Endothelial cell of umbilical vein (primary cell): ENCODE results near the gene THY1. TPM values are rescaled to one million over a fixed set of nuclear protein-coding genes. Genes with fewer than 3 reads are reported as not detected.

Source experiments
- BruUV-seq: library from RNA; stranded (reverse); fragments of 400-500 nt; replicated peaks from 2 replicates; lab custom pipeline; 2021; lab: Mats Ljungman, UMichigan
- CTCF ChIA-PET: fragments of 300-600, 350-600 bp; sonication (Branson Sonifier 250); formaldehyde crosslinking; loops from one replicate; lab custom pipeline; 2021; ENCODE audit warnings: antibody characterized with exemption, inconsistent platforms; lab: Charles Lee
- POLR2A ChIA-PET: fragments of 300-600, 350-600 bp; sonication (Branson Sonifier 250); formaldehyde crosslinking; loops from one replicate; lab custom pipeline; 2021; ENCODE audit warnings: antibody characterized with exemption, inconsistent platforms; lab: Charles Lee
- DNase-seq: peaks from one replicate; pipeline ENCODE4 v3.0.0-alpha.2; 2011; ENCODE audit warnings: low read depth, low spot score
- FAIRE-seq: peaks from 2 replicates; lab custom pipeline; 2011; peaks lifted over from hg19 to GRCh38; lab: Jason Lieb, UNC
- H2AFZ ChIP-seq: 2 replicates; pipeline ENCODE4 v1.6.0; 2012; ENCODE audit warnings: low read depth, low read length, control low read depth, inconsistent platforms
- H3K27ac ChIP-seq: 2 replicates; pipeline ENCODE4 v1.5.1; 2011; ENCODE audit warnings: low read depth, mild to moderate bottlenecking, control low read depth, low read length, moderate library complexity; ENCODE audit not compliant: insufficient read depth
- H3K27me3 ChIP-seq, 2 experiments: 2 replicates each; pipeline versions ENCODE4 v1.6.0 to v1.6.1; 2011; ENCODE audit warnings: low read length in 2 of 2, mixed read lengths in 1 of 2; ENCODE audit not compliant: control insufficient read depth in 2 of 2, insufficient read depth in 2 of 2
- H3K36me3 ChIP-seq, 2 experiments: 2 replicates in 1 of 2; 3 replicates in 1 of 2; pipeline ENCODE4 v1.5.1; 2011; ENCODE audit warnings: low read length in 2 of 2, mild to moderate bottlenecking in 1 of 2, moderate library complexity in 1 of 2; ENCODE audit not compliant: control insufficient read depth in 2 of 2, insufficient read depth in 2 of 2; ENCODE audit errors: extremely low read depth in 1 of 2
- H3K4me1 ChIP-seq: 3 replicates; pipeline ENCODE4 v1.5.1; 2011; ENCODE audit warnings: mild to moderate bottlenecking, low read length; ENCODE audit not compliant: control insufficient read depth, insufficient read depth; ENCODE audit errors: extremely low read depth
- H3K4me2 ChIP-seq: 2 replicates; pipeline ENCODE4 v1.6.1; 2011; ENCODE audit warnings: low read length, control low read depth, mixed read lengths; ENCODE audit not compliant: insufficient read depth
- H3K4me3 ChIP-seq, 3 experiments: fragments of 200-600 bp in 1 of 3; sonication (generic), shearing (Covaris generic) in 1 of 3; replicated peaks in 1 of 3; 2 replicates each; pipeline ENCODE4 v1.5.1; 2011 to 2016; ENCODE audit warnings: control low read depth in 3 of 3, low read length in 3 of 3, mild to moderate bottlenecking in 2 of 3, inconsistent platforms in 1 of 3, low read depth in 1 of 3, moderate library complexity in 1 of 3; ENCODE audit not compliant: insufficient read depth in 1 of 3
- H3K79me2 ChIP-seq: 2 replicates; pipeline ENCODE4 v1.6.0; 2012; ENCODE audit warnings: low read length, inconsistent platforms; ENCODE audit not compliant: control insufficient read depth, insufficient read depth
- H3K9ac ChIP-seq: replicated peaks from 2 replicates; pipeline ENCODE3; 2011; ENCODE audit warnings: low read length, control low read depth; ENCODE audit not compliant: insufficient read depth; ENCODE audit errors: extremely low read depth
- H3K9me1 ChIP-seq: replicated peaks from 3 replicates; pipeline ENCODE4 v1.6.0; 2011; ENCODE audit warnings: mild to moderate bottlenecking, low read length; ENCODE audit not compliant: control insufficient read depth, insufficient read depth; ENCODE audit errors: extremely low read depth
- H3K9me3 ChIP-seq: replicated peaks from 2 replicates; pipeline ENCODE4 v1.5.1; 2012; ENCODE audit warnings: low read length, inconsistent platforms; ENCODE audit not compliant: control insufficient read depth, insufficient read depth
- H4K20me1 ChIP-seq: replicated peaks from 2 replicates; pipeline ENCODE3; 2011; ENCODE audit warnings: mild to moderate bottlenecking, low read length; ENCODE audit not compliant: control insufficient read depth, insufficient read depth; ENCODE audit errors: extremely low read depth
- EZH2 ChIP-seq: IDR thresholded peaks from 2 replicates; pipeline ENCODE4 v1.6.1; 2012; ENCODE audit warnings: borderline replicate concordance, low read depth, mild to moderate bottlenecking, moderate library complexity, low read length, inconsistent platforms; ENCODE audit not compliant: severe bottlenecking
- FOS ChIP-seq: IDR thresholded peaks from 2 replicates; pipeline ENCODE4 v1.6.1; 2011; ENCODE audit warnings: mild to moderate bottlenecking, low read length, moderate library complexity, borderline replicate concordance; ENCODE audit not compliant: insufficient read depth
- GATA2 ChIP-seq: IDR thresholded peaks from 2 replicates; pipeline ENCODE4 v1.7.0; 2011; ENCODE audit warnings: low read depth, mild to moderate bottlenecking, moderate library complexity, mixed read lengths, low read length; ENCODE audit not compliant: insufficient read length, insufficient read depth
- JUN ChIP-seq: IDR thresholded peaks from 2 replicates; pipeline ENCODE4 v1.6.1; 2011; ENCODE audit warnings: borderline replicate concordance, low read depth; ENCODE audit not compliant: insufficient read length, insufficient read depth
- MYC ChIP-seq: IDR thresholded peaks from one replicate; pipeline ENCODE4 v1.6.1; 2011; ENCODE audit warnings: mild to moderate bottlenecking, low read depth, low read length
- POLR2A ChIP-seq: IDR thresholded peaks from 2 replicates; pipeline ENCODE4 v1.6.1; 2012; ENCODE audit warnings: low read depth, mild to moderate bottlenecking, control low read depth, low read length
- POLR2AphosphoS5 ChIP-seq: IDR thresholded peaks from 2 replicates; pipeline ENCODE4 v1.6.1; 2012; ENCODE audit warnings: low read depth, mild to moderate bottlenecking, control low read depth, low read length, moderate library complexity; ENCODE audit not compliant: insufficient read depth
- dilution Hi-C: fragments of 300-500 bp; cut with MboI; formaldehyde crosslinking; loops from one replicate; pipeline ENCODE4 v1.15.0; 2019; ENCODE audit warnings: low sequenced_read_pairs; ENCODE audit not compliant: extremely low pct_ligation_motif_present
- intact Hi-C: fragments of 100-400 bp; cut with micrococcal nuclease; formaldehyde crosslinking; loops from one replicate; pipeline ENCODE4 v1.10.0; 2022
- polyA plus RNA-seq, 4 experiments: library from polyadenylated mRNA; depleted of rRNA in 3 of 4; stranded (reverse) in 3 of 4; unstranded in 1 of 4; fragments of >200 nt; gene quantifications; 2 replicates each; pipeline versions ENCODE4 v1.2.1 to v1.2.3, GENCODE V29; 2011 to 2012; ENCODE audit warnings: missing spikeins in 1 of 4
- total RNA-seq: library from RNA; stranded (reverse); gene quantifications from 2 replicates; pipeline ENCODE4 v1.2.3, GENCODE V29; 2021
- TF ChIP-seq, protein P1 (sequence below): IDR thresholded peaks from 2 replicates; pipeline ENCODE4 v1.6.1; 2011; ENCODE audit not compliant: insufficient read depth, insufficient read length
- TF ChIP-seq, protein P2 (sequence below), 2 donors: IDR thresholded peaks; 1 replicate in 1 of 2; 2 replicates in 1 of 2; pipeline ENCODE4 v1.5.1; 2011; ENCODE audit warnings: low read length in 2 of 2, mild to moderate bottlenecking in 2 of 2, moderate library complexity in 2 of 2, control low read depth in 1 of 2, inconsistent platforms in 1 of 2, low read depth in 1 of 2; ENCODE audit not compliant: insufficient read depth in 1 of 2; ENCODE audit errors: extremely low read depth in 1 of 2

Gene THY1
- total and polyA plus RNA-seq, 2 donors (not counting 3 experiments of a cell fraction or from before 2014, with no cell fraction given): 0.75 to 1.4 TPM

DNA sequence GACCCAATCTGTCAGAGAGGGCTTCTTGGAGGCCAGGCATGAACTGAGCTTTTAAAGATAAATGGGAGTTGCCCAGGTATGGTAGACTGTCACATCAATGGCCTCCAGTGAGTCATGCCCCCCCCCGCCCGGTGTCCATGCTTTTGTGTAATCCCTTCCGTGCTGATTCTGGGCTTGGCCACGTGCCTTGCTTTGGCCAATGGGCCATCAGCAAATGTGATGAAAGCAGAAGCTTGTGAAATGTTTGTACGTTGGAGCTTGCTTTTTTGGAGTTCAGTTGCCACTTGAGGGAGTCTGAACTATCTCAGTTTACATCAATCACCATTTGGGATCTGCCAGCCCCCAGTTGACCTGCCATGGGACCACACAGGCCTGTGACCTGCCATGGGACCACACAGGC lies 4.3 kb upstream of the THY1 start:
- no peak for DNase-seq
- intact Hi-C loops: no loop called here

More for the DNA sequence above, 4.3 kb upstream of the THY1 start:
- Histone ChIP-seq H3K27ac (no peak overlapping the region), H3K4me3 (no peak overlapping the region), H3K27me3 (peaks cover 14 to 23% of the 10 kb centered on the region in 2 experiments), H3K9me3 (no peaks in the 10 kb centered on the region), H4K20me1 (no peaks in the 10 kb centered on the region), H3K4me1 (no peaks in the 10 kb centered on the region), H3K79me2 (no peaks in the 10 kb centered on the region), H2AFZ (no peak overlapping the region), H3K4me2 (no peak overlapping the region), H3K9ac (no peak overlapping the region), H3K9me1 (no peaks in the 10 kb centered on the region), H3K36me3 (no peaks in the 10 kb centered on the region)
- no TSS peak for BruUV-seq
- no peak for FAIRE-seq
- dilution Hi-C loops: no loop called here
- ChIA-PET POLR2A (no interaction called here), CTCF (no interaction called here)
- no peak for TF ChIP-seq FOS
- TF ChIP-seq EZH2: no peak
- no peak for TF ChIP-seq POLR2A
- no peak for TF ChIP-seq MYC
- TF ChIP-seq, protein P1, sequence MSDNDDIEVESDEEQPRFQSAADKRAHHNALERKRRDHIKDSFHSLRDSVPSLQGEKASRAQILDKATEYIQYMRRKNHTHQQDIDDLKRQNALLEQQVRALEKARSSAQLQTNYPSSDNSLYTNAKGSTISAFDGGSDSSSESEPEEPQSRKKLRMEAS: no peak
- TF ChIP-seq POLR2AphosphoS5: no peak
- TF ChIP-seq JUN: no peak
- no peak for TF ChIP-seq GATA2
- TF ChIP-seq, protein P2, sequence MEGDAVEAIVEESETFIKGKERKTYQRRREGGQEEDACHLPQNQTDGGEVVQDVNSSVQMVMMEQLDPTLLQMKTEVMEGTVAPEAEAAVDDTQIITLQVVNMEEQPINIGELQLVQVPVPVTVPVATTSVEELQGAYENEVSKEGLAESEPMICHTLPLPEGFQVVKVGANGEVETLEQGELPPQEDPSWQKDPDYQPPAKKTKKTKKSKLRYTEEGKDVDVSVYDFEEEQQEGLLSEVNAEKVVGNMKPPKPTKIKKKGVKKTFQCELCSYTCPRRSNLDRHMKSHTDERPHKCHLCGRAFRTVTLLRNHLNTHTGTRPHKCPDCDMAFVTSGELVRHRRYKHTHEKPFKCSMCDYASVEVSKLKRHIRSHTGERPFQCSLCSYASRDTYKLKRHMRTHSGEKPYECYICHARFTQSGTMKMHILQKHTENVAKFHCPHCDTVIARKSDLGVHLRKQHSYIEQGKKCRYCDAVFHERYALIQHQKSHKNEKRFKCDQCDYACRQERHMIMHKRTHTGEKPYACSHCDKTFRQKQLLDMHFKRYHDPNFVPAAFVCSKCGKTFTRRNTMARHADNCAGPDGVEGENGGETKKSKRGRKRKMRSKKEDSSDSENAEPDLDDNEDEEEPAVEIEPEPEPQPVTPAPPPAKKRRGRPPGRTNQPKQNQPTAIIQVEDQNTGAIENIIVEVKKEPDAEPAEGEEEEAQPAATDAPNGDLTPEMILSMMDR (IDR thresholded peaks at IDR 0.05; ENCODE audit: extremely low read depth in 1 of 2, insufficient read depth in 1 of 2, low read depth in 1 of 2, low read length in 2 of 2): no peak
